Mucosa of rectum (tissue), 2 donors: Measurements from ENCODE around the gene GSTM2.
A peak's percentile ranks its signal among the peaks of the same experiment; 100 is the strongest.
"Not testable (repeated sequence)": the region's sequence is repeated elsewhere in the genome, so short reads cannot be mapped to it uniquely, and the experiment has no call there.

Experiments
- H3K27ac ChIP-seq, 2 donors: one replicate each; pipeline ENCODE4 v1.7.0; 2013; ENCODE audit warnings: inconsistent platforms in 2 of 2, low read depth in 2 of 2, low read length in 2 of 2
- H3K27me3 ChIP-seq, 2 donors: one replicate each; pipeline ENCODE4 v1.7.0; 2013; ENCODE audit warnings: low read length in 2 of 2; ENCODE audit not compliant: control insufficient read depth in 2 of 2, insufficient read depth in 2 of 2
- H3K36me3 ChIP-seq, 2 donors: one replicate each; pipeline ENCODE4 v1.7.0; 2013; ENCODE audit warnings: low read length in 2 of 2; ENCODE audit not compliant: control insufficient read depth in 2 of 2, insufficient read depth in 2 of 2
- H3K4me1 ChIP-seq, 2 donors: one replicate each; pipeline ENCODE4 v1.7.0; 2013; ENCODE audit warnings: low read length in 2 of 2, mild to moderate bottlenecking in 1 of 2; ENCODE audit not compliant: control insufficient read depth in 2 of 2, insufficient read depth in 2 of 2
- H3K4me3 ChIP-seq, 2 donors: one replicate each; pipeline ENCODE4 v1.7.0; 2013; ENCODE audit warnings: low read length in 2 of 2
- H3K9ac ChIP-seq, 2 donors: one replicate each; pipeline ENCODE4 v1.7.0; 2013; ENCODE audit warnings: low read length in 2 of 2, low read depth in 1 of 2, mild to moderate bottlenecking in 1 of 2
- H3K9me3 ChIP-seq, 2 donors: one replicate each; pipeline ENCODE4 v1.7.0; 2013; ENCODE audit warnings: low read length in 2 of 2; ENCODE audit not compliant: control insufficient read depth in 2 of 2
- donor health status: healthy.
- donor health status: Normal muscosa, but diverticular disease.

The GSTM2 gene

DNA sequence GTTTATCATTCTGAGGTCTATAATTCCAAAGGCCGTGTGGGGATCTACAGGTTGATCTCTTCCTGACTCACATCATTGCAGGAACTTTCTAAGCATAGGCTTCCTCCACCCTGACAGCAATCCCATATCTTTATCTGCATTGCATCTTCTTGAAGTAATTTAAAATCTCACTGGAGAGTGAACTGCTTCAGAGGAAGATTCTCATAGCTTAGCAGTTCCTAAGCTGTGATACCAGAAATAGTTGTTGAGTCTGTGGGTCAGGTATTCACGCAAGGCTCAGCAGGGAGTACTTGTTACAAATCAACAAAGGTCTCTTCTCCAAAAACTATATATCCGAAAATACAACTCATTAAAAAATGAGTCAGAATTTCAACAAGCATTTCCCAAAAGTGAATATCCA is 27.3 kb downstream of the GSTM2 start:
- H3K9ac ChIP-seq, H3K27me3 ChIP-seq, H3K27ac ChIP-seq, H3K4me3 ChIP-seq, H3K9me3 ChIP-seq, H3K4me1 ChIP-seq, H3K36me3 ChIP-seq: not testable (repeated sequence)

DNA sequence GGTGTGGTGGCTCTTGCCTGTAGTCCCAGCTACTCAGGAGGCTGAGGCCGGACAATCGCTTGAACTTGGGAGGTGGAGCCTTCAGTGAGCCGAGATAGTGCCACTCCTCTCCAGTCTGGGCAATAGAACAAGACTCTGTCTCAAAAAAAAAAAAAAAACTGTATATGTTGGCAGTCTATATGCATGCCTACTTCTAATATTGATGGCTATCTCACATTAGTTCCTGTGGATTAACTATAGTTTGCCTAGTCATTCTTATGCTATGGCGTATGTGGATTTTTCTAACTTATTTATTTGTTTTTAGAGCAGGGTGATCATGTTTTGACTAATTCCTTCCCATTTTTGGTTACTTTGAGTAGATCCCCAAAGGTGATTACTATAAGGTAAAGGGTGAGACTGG is 29.2 kb downstream of the GSTM2 start:
- no peaks in the 10 kb centered on the region for H3K36me3 ChIP-seq
- H3K27ac ChIP-seq: no peak overlapping the region
- H3K9ac ChIP-seq: no peak overlapping the region
- no peaks in the 10 kb centered on the region for H3K27me3 ChIP-seq
- no peaks in the 10 kb centered on the region for H3K4me1 ChIP-seq
- no peaks in the 10 kb centered on the region for H3K9me3 ChIP-seq
- no peak overlapping the region for H3K4me3 ChIP-seq

DNA sequence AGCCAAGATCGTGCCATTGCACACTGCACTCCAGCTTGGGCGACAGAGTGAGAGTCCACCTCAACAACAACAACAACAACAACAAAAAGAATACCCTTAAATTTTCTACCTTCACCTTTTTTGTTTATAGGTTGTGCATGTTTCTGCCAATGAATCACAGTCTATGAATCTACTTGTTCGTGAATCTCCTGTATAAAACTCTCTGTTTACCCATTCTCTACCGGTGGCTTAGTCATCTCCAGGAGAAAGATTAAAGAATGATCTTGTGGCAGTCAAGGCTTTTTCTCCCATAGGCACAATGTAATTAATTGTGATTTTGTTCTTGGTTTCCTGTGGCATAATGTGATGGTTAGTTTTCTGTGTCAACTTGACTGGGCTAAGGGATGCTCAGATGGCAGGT is 30.0 kb downstream of the GSTM2 start:
- not testable (repeated sequence) for H3K27ac ChIP-seq, H3K4me1 ChIP-seq, H3K4me3 ChIP-seq, H3K36me3 ChIP-seq, H3K27me3 ChIP-seq, H3K9ac ChIP-seq, H3K9me3 ChIP-seq

DNA sequence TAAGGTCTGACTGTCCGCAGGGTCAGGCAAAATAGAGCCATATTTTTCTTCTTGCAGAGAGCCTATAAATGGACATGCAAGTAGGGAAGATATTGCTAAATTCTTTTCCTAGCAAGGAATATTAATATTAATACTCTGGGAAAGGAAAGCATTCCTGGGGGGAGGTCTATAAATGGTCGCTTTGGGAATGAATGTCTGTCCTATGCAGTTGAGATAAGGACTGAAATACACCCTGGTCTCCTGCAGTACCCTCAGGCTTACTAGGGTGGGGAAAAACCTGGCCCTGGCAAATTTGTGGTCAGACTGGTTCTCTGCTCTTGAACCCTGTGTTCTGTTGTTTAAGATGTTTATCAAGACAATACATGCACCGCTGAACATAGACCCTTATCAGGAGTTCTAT is 35.1 kb downstream of the GSTM2 start:
- H3K4me3 ChIP-seq, H3K27me3 ChIP-seq, H3K9me3 ChIP-seq, H3K36me3 ChIP-seq, H3K4me1 ChIP-seq, H3K27ac ChIP-seq, H3K9ac ChIP-seq: not testable (repeated sequence)

DNA sequence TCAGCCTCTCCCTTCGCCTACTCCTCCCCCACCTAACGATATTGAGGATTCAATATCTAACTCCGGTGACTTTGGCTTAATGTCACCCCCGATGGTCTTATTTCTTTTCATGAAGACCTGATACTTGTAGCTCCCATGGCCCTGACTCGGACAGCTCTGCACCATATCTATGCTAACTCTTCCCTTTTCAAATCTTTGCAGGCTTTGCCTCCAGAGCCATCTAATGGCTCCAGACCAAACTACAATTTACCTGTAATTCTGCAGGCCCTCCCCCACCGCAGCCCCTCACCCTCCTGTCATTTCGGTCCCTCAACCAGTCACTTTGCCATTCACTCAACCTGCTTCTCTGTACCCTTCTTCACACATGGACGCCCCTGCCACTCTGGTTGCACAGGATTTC is 36.3 kb downstream of the GSTM2 start:
- no peak overlapping the region for H3K4me3 ChIP-seq
- no peaks in the 10 kb centered on the region for H3K4me1 ChIP-seq
- H3K27ac ChIP-seq: no peak overlapping the region
- H3K9ac ChIP-seq: no peak overlapping the region
- no peaks in the 10 kb centered on the region for H3K27me3 ChIP-seq
- no peaks in the 10 kb centered on the region for H3K36me3 ChIP-seq
- no peaks in the 10 kb centered on the region for H3K9me3 ChIP-seq

DNA sequence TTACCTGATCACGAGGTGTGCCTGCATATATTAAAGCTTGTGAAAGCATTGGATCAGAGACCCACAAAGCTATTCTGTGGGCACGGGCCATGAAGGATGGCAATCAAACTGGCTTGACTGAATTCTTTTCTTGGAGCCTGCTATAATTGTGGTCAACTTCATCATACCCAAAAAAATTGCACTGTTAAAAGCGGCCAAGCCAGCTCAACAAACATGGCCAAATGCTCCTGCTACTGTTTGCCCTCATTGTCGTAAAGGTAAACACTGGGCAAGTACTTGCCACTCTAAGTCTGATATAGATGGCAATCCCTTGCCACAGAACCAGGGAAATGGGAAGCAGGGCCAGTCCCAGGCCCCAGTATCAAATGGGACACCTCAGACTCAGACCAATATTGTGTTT is 37.6 kb downstream of the GSTM2 start:
- Histone ChIP-seq H3K9ac (no peak overlapping the region), H3K36me3 (no peaks in the 10 kb centered on the region), H3K4me3 (no peak overlapping the region), H3K27ac (no peak overlapping the region), H3K27me3 (no peaks in the 10 kb centered on the region), H3K4me1 (no peaks in the 10 kb centered on the region), H3K9me3 (no peaks in the 10 kb centered on the region)

DNA sequence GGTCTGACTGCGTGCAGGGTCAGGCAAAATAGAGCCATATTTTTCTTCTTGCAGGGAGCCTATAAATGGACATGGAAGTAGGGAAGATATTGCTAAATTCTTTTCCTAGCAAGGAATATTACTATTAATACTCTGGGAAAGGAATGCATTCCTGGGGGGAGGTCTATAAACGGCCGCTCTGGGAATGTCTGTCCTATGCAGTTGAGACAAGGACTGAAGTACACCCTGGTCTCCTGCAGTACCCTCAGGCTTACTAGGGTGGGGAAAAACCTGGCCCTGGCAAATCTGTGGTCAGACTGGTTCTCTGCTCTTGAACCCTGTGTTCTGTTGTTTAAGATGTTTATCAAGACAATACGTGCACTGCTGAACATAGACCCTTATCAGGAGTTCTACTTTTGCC is 41.1 kb downstream of the GSTM2 start:
- H3K27ac ChIP-seq, H3K9me3 ChIP-seq, H3K36me3 ChIP-seq, H3K27me3 ChIP-seq, H3K4me3 ChIP-seq, H3K4me1 ChIP-seq, H3K9ac ChIP-seq: not testable (repeated sequence)

DNA sequence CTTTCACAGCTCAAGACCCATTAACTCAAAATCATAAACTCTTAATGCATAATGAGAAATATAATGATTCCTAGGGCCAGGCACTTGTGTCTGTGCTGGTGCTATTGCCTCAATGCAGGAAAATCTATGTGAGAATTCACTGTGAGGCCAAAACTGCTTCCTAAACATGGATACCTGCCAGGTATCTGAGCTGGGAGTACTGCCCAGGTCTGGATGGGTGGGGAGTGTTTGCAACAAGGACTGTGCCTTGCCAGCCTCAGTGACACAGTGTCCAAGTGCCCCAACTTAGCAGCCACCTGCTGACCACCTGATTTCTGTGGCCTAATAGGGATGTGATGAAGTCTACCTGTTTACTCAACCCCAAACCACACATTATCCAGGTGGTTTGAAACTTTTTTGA is 42.0 kb downstream of the GSTM2 start:
- not testable (repeated sequence) for H3K27me3 ChIP-seq, H3K27ac ChIP-seq, H3K9me3 ChIP-seq, H3K9ac ChIP-seq, H3K4me3 ChIP-seq, H3K36me3 ChIP-seq, H3K4me1 ChIP-seq

DNA sequence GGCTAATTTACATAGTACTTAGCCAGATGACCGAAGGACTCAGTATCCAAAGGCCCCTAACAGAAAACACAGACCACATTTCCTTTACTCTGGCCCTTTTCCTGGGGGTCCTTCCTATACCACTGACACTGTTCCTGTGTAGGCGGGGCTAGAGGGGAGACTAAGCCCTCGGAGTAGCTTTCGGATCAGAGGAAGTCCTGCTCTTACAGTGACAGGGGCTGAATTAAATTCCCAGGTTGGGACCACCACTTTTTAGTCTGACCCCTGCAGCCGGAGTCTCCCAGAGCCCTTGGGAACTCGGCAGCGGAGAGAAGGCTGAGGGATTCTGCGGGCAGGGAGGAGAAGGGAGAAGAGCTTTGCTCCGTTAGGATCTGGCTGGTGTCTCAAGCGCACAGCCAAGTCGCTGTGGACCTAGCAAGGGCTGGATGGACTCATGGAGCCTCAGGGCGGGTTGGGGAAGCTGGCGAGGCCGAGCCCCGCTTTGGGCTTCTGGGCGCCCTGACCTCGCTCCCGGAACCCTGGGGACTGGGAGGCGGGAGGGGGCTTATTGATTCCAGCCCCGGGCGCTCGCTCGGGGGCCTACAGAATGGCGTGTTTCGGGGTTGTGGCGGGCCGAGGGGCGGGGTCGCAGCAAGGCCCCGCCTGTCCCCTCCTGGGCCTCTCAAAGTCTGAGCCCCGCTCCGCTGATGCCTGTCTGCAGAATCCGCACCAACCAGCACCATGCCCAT is 43.9 kb downstream of the GSTM2 start, which contains the start of gene GSTM5:
Gene GSTM5 (plus strand): TSS at position 659 of the 728 bp plus-strand sequence. CDS start 62 bp downstream, at position 721.
- H3K27ac ChIP-seq: not testable (repeated sequence)
- peak within 1 kb of the TSS in 1 of 2 donors; percentile 20 for H3K4me3 ChIP-seq

DNA sequence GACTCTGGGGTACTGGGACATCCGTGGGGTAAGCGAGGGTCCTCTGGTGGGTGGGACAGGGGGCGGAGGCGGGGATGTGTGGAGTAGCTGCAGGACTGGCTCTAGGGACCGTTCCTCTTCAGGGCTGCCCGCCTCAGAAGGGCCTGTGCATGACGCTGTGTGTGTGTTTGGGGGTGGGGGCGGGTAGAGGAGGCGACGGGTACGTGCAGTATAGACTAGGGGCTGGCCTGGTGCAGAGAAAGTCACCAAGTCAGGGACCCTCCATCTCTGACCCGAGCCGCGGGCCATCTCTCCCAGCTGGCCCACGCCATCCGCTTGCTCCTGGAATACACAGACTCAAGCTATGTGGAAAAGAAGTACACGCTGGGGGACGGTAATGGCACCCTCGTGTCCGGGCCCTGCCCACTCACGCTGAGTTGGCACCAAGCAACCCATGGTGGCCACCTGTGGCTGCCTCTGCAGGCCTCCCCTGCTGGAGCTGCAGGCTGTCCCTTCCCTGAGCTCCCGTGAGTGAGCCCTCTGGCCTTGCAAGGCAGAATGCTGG is 44.5 kb downstream of the GSTM2 start:
- Histone ChIP-seq H3K9ac (no peak overlapping the region), H3K27me3 (no peaks in the 10 kb centered on the region), H3K9me3 (no peaks in the 10 kb centered on the region), H3K27ac (no peak overlapping the region), H3K4me3 (peak overlapping the region in 1 of 2 donors; percentile 20), H3K36me3 (no peaks in the 10 kb centered on the region), H3K4me1 (no peaks in the 10 kb centered on the region)

More for the DNA sequence above, 43.9 kb downstream of the GSTM2 start, which contains the start of gene GSTM5:
- not testable (repeated sequence) for H3K36me3 ChIP-seq, H3K9me3 ChIP-seq, H3K27me3 ChIP-seq, H3K4me1 ChIP-seq
- H3K9ac ChIP-seq: peak within 1 kb of the TSS in 1 of 2 donors; percentile 51
